NK-92 (cell line): ENCODE data around the gene INTU.
"Not testable (repeated sequence)": the region's sequence is repeated elsewhere in the genome, so short reads cannot be mapped to it uniquely, and the experiment has no call there.

Experiments
- DNase-seq: peaks from one replicate; lab custom pipeline; 2025; ENCODE audit not compliant: unreplicated experiment; lab: John Stamatoyannopoulos, UW

INTU gene

DNA sequence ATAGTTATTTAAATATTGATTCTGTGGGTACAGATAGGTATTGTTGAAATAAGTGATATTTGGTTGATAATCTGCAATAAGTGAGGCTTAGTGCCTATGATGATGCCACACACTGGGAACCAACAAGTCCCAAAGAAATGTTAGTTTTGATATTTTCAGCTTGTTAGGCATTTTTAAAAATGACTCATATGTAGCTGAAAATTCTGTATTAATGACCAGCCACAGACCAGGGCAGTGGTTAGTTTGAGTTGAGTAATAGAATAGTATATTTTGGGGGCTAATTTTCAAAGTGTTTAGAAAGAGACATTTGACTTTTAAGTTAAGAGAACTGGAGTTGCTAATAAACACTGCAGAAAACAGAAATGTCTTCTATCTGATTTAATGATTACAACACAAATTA, 9.4 kb downstream of the INTU start:
- DNase-seq, result no peak

DNA sequence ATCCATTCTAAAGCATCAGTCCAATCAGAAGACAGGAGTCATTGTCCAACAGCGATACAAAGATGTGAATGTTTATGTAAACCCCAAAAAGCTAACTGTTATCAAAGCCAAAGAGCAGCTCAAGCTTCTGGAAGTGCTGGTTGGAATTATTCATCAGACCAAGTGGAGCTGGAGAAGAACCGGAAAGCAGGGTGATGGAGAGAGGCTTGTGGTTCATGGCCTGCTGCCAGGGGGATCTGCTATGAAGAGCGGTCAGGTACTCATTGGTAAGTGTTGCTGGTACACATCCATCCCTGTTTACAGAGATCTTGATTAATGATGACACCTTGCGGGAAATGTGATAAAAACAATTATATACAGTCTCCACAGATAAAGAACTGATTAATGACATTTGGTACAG, 11.0 kb downstream of the INTU start:
- no peak for DNase-seq

DNA sequence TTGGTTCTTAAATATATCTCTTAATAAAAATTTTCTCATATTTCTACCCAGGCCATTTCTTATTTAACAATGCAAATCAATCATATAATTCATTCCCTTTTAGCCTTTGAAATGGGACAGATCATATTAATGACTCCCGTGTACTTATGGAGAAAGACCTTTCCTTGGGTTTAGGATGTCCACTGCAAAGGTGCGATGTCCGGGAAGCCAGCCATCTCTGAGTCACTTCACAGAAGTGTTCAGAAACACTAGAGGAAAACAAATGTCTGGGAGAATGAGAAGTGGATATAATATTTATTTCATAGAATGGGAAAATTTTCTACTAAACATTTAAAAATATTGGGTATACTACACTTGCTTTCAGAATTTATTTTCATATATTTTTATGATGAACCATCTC, 15.3 kb downstream of the INTU start:
- no peak for DNase-seq

DNA sequence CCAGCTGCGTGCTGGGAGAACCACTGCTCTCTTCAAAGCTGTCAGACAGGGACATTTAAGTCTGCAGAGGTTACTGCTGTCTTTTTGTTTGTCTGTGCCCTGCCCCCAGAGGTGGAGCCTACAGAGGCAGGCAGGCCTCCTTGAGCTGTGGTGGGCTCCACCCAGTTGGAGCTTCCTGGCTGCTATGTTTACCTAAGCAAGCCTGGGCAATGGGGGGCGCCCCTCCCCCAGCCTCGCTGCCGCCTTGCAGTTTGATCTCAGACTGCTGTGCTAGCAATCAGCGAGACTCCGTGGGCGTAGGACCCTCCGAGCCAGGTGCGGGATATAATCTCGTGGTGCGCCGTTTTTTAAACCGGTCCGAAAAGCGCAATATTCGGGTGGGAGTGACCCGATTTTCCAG, 22.8 kb downstream of the INTU start:
- not testable (repeated sequence) for DNase-seq

- no peak for DNase-seq
Observed at GRCh38 chr4:127656047-127656680, 23.4 kb downstream of the INTU start.

- no peak for DNase-seq
Observed at GRCh38 chr4:127660284-127660885, 27.6 kb downstream of the INTU start.

DNA sequence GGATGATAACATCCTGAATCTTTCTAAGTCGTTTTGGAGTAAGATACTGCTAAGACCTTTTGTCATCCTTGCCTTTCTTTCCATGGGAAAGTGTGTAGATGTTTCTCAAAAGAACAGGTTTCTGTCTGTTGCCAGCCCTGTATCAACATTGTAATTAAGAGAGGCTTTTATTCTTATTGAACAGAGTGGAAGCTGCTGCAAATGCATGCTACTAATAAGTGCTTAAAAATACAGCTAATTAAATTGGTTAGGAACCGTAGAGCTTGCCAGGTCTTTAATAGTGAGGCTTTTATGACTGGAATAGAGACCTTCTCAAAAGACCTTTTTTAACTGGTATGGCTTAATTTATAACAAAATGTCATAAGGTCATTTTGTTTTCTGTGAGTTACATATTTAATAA, 34.4 kb downstream of the INTU start:
- no peak for DNase-seq

- DNase-seq, result no peak
Observed at GRCh38 chr4:127667772-127668171, 35.0 kb downstream of the INTU start.

GRCh38 chr4:127668770-127669169, 36.0 kb downstream of the INTU start:
- no peak for DNase-seq

GRCh38 chr4:127669691-127670090, 36.9 kb downstream of the INTU start:
- DNase-seq, result no peak

- DNase-seq, result no peak
Observed at GRCh38 chr4:127672111-127672510, 39.4 kb downstream of the INTU start.

DNA sequence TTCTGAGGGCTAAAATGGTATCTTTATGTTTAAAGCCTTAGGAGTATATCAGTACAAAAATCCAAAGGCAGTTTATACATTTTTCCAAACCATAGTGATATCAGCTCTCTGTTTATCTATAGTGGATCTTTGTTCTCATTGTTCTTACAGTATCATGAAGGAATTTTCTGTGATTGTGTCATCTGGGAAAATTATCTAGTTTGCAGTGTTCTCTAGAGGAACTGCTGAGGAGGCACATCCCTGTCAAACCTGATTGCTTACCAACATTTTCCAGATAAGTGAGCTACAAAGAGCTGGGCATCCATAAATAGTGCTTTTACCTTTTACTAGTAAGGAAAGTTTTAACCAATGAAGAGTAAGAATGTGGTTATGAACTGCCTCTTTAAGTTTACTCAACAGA, 52.5 kb downstream of the INTU start:
- no peak for DNase-seq

DNA sequence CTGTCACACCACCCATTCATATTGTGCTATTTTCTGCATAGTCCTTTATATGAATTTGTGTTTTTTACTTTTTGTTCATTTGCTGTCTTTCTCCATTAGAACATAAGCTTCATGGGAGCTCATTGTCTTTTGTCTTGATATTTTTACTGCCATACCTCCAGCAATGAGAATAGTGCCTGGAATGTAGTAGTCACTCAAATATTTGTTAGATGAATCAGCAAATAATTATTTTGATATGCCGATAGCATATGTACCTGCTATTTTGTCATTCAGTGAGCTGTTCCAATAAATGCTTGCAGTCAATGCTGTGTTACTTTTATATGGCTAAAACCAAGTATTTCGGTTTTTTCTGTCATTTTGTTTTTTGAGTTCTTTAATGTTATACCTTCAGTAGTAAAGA, 53.9 kb downstream of the INTU start:
- no peak for DNase-seq

GRCh38 chr4:127687580-127687979, 54.8 kb downstream of the INTU start:
- no peak for DNase-seq

DNA sequence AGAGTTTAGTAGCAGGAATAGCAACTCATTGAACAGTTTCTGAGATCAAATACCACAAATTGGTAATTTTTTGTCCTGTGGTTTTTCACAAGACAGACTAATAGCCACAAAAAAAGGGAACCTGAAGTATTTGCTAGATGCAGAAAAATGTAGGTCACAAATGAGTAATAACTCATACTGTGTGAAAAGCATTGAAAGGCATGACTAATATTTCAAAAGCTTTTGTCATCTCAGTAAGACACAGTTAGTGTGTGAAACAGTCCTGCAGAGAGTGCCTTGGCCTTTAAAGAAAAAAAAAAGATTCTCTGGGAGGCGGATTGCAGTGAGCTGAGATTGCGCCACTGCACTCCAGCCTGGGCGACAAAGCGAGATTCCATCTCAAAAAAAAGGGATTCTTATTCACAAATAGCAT, 66.0 kb downstream of the INTU start:
- no peak for DNase-seq

DNA sequence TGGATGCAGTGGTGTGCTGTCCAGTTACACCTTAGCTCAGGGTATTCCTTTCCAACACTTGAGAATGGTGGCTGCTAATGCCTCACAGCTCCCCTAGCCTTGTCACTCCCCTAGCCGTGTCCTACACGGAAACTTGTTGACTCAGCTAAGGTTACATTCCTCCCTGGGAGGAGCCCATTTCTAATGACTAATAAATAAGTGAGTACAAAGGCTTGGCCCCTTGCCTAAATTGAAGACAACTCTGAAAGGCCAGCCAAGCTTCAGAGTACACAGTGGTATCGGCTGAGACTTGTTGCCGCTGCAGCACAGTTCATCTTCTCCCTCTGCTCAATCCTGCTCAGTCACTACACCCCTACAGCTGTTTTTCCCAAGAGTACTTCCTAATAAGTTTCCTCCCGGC, 76.2 kb downstream of the INTU start:
- DNase-seq, result no peak

DNA sequence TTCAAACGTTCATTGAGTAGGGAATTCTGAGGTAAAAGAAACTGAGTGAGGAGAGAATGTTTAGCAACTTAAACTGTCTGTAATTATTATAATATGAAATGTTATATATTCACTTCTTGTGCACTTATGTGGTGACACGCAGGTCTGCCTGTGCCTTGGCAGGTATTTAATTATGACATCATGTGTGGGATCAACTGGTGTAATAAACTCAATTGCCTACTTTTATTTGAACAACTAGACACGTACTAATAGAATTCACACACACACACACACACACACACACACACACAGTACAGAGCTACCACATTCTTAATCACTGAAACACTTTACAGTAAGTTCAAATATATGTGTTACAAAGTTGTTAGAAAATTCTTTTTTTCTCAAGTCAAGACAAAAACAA, 76.7 kb downstream of the INTU start:
- no peak for DNase-seq

DNA sequence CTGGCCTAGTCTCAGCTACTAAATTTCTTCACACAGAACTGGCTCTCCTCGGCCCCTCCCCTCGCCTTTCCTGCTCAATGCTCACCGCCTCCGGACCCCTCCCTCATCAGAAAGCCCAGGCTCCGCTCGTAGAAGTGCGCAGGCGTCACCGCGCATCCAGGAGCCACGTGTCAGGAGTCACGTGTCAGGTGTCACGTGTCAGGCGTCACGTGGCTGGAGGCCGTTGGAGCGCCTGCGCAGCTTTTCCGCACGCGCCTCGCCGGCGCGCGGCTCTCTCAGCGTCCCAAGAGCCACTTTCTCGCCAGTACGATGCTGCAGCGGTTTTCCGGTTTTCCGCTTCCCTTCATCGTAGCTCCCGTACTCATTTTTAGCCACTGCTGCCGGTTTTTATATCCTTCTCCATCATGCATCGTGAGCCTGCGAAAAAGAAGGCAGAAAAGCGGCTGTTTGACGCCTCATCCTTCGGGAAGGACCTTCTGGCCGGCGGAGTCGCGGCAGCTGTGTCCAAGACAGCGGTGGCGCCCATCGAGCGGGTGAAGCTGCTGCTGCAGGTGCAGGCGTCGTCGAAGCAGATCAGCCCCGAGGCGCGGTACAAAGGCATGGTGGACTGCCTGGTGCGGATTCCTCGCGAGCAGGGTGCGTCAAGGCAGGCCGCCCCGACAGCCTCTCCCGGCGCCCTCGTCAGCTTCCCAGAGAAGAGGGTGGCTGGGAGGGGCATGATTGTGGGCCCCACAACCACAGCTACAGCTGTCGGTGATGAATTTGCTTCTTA, 97.6 kb downstream of the INTU start, which contains the start of gene SLC25A31:
Gene SLC25A31, plus strand, starts transcription at position 259 of the 772 bp plus-strand sequence. Its CDS starts 146 bp downstream, at position 405.
- no peak for DNase-seq

- DNase-seq, result no peak
Observed at GRCh38 chr4:127731406-127731805, 98.6 kb downstream of the INTU start.

DNA sequence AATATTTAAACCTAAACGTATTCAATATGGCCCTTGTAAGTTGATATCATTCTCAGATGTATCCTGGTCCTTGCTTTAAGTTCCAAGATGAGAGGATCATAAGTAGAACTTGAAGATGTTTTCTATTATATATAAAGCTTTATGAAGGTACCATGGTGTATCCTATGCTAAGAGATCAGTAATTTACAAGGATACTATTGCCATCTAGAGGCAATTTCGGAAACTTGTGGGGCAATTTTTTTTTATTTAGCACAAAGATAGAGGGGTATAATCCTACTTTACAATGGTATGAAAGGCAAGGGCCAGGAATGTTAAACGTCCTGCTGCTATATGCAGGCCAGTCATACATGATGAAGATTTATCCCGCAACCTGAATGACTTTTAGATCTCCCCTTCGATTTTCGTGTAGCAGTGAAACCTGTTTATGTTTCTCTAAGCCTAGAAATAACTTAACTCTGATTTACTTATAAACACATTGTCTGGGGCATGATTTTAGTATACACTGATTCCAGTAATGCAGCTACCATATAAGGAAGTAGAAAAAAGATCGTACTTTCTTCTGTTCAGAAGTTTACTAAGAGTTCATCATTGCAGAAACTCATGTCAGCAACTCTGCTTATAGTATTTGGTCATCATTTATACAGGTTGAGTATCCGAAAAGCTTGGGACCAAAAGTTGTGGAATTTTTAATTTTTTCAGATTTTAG, 100.0 kb downstream of the INTU start:
- no peak for DNase-seq

GRCh38 chr4:127734976-127735375, 102.2 kb downstream of the INTU start:
- DNase-seq, result no peak

GRCh38 chr4:127737295-127737694, 104.5 kb downstream of the INTU start:
- no peak for DNase-seq
